Measurements from ENCODE around the gene LGALS13.

LGALS13 gene

GRCh38 chr19:39563408-39563807 lies 38.9 kb upstream of the LGALS13 start:
- TF ChIP-seq CTCF (IDR thresholded peaks at IDR 0.05; ENCODE audit: insufficient read depth, low read depth, low read length, missing control alignments): no peak
- DNase-seq (ENCODE audit: low read depth): peak; percentile 67
- no peak overlapping the region for H3K4me3 ChIP-seq (ENCODE audit: low read length)

- no peak overlapping the region for H3K4me3 ChIP-seq (ENCODE audit: low read length)
- no peak for DNase-seq (ENCODE audit: low read depth)
- no peak for TF ChIP-seq CTCF (IDR thresholded peaks at IDR 0.05; ENCODE audit: insufficient read depth, low read depth, low read length, missing control alignments)
These were observed 36.3 kb upstream of the LGALS13 start for GRCh38 chr19:39566064-39566463.

- peak; percentile 22 for DNase-seq (ENCODE audit: low read depth)
- TF ChIP-seq CTCF (IDR thresholded peaks at IDR 0.05; ENCODE audit: insufficient read depth, low read depth, low read length, missing control alignments): no peak
- H3K4me3 ChIP-seq (ENCODE audit: low read length): no peak overlapping the region
These were observed 33.7 kb upstream of the LGALS13 start for GRCh38 chr19:39568604-39569003.

- no peak overlapping the region for H3K4me3 ChIP-seq (ENCODE audit: low read length)
- DNase-seq (ENCODE audit: low read depth): no peak
- TF ChIP-seq CTCF (IDR thresholded peaks at IDR 0.05; ENCODE audit: insufficient read depth, low read depth, low read length, missing control alignments): no peak
These were observed 19.9 kb upstream of the LGALS13 start for GRCh38 chr19:39582442-39582841.

GRCh38 chr19:39582891-39583625 lies 19.3 kb upstream of the LGALS13 start:
- no peak for TF ChIP-seq CTCF (IDR thresholded peaks at IDR 0.05; ENCODE audit: insufficient read depth, low read depth, low read length, missing control alignments)

GRCh38 chr19:39587496-39587895 lies 14.8 kb upstream of the LGALS13 start:
- no peak overlapping the region for H3K4me3 ChIP-seq (ENCODE audit: low read length)
- peak; percentile 34 for DNase-seq (ENCODE audit: low read depth)
- no peak for TF ChIP-seq CTCF (IDR thresholded peaks at IDR 0.05; ENCODE audit: insufficient read depth, low read depth, low read length, missing control alignments)

More at GRCh38 chr19:39582891-39583625, 19.3 kb upstream of the LGALS13 start:
- peak; percentile 7 for DNase-seq (ENCODE audit: low read depth)
- no peak overlapping the region for H3K4me3 ChIP-seq (ENCODE audit: low read length)

- no peak overlapping the region for H3K4me3 ChIP-seq (ENCODE audit: low read length)
- peak; percentile 11 for DNase-seq (ENCODE audit: low read depth)
- TF ChIP-seq CTCF (IDR thresholded peaks at IDR 0.05; ENCODE audit: insufficient read depth, low read depth, low read length, missing control alignments): no peak
These were observed 14.3 kb upstream of the LGALS13 start for GRCh38 chr19:39588066-39588465.

Measured in epithelial cell of esophagus (primary cell).